IMR-90 (cell line): ENCODE results near the gene LHX8. TPM values are rescaled to one million over a fixed set of nuclear protein-coding genes. Genes with fewer than 3 reads are reported as not detected.

ENCODE experiments used
- ATAC-seq: fragments of 200-7000 bp; cut with Tn5 transposase; 2 replicates; pipeline ENCODE4 v1.9.1; 2020; ENCODE audit warnings: low read depth, mild to moderate bottlenecking, moderate library complexity
- BruUV-seq: library from RNA; stranded (reverse); fragments of 400-500 nt; replicated peaks from 2 replicates; lab custom pipeline; 2021; lab: Mats Ljungman, UMichigan
- CTCF ChIA-PET: fragments of 300-600 bp; formaldehyde crosslinking; extraction: SDS; loops from one replicate; lab custom pipeline; 2021; ENCODE audit warnings: antibody characterized with exemption; lab: Yijun Ruan, JAX
- POLR2A ChIA-PET: fragments of 300-600 bp; sonication (Branson Sonifier 250); formaldehyde crosslinking; loops from one replicate; lab custom pipeline; 2022; ENCODE audit warnings: antibody characterized with exemption; ENCODE audit not compliant: unreplicated experiment; lab: Charles Lee
- DNase-seq: peaks from one replicate; pipeline ENCODE4 v3.0.0; 2013
- H2AFZ ChIP-seq: replicated peaks from 2 replicates; pipeline ENCODE3; 2013; ENCODE audit warnings: low read length, mild to moderate bottlenecking; ENCODE audit not compliant: poor library complexity
- H2AK5ac ChIP-seq: 2 replicates; pipeline ENCODE4 v1.6.1; 2013; ENCODE audit warnings: low read depth, low read length, inconsistent platforms
- H2AK9ac ChIP-seq: replicated peaks from 2 replicates; pipeline ENCODE3; 2013; ENCODE audit warnings: mild to moderate bottlenecking, low read depth, low read length, moderate library complexity; ENCODE audit not compliant: poor library complexity
- H2BK120ac ChIP-seq: 2 replicates; pipeline ENCODE4 v1.6.1; 2013; ENCODE audit warnings: low read depth, low read length, inconsistent platforms
- H2BK15ac ChIP-seq: 3 replicates; pipeline ENCODE4 v1.6.1; 2013; ENCODE audit warnings: low read depth, low read length, inconsistent platforms
- H2BK20ac ChIP-seq: 2 replicates; pipeline ENCODE4 v1.6.1; 2013; ENCODE audit warnings: low read depth, mild to moderate bottlenecking, inconsistent platforms, low read length, moderate library complexity
- H2BK5ac ChIP-seq: 2 replicates; pipeline ENCODE4 v1.6.1; 2013; ENCODE audit warnings: mild to moderate bottlenecking, low read depth, low read length, inconsistent platforms; ENCODE audit not compliant: poor library complexity, severe bottlenecking
- H3K14ac ChIP-seq: replicated peaks from 2 replicates; pipeline ENCODE4 v1.6.1; 2013; ENCODE audit warnings: low read depth, low read length, inconsistent platforms
- H3K18ac ChIP-seq: 2 replicates; pipeline ENCODE4 v1.6.1; 2013; ENCODE audit warnings: low read depth, low read length, control low read depth
- H3K23ac ChIP-seq: 2 replicates; pipeline ENCODE4 v1.6.1; 2013; ENCODE audit warnings: low read depth, low read length, inconsistent platforms
- H3K27ac ChIP-seq: 2 replicates; pipeline ENCODE4 v1.5.1; 2013; ENCODE audit warnings: mild to moderate bottlenecking, control low read depth, low read length; ENCODE audit not compliant: insufficient read depth
- H3K27me3 ChIP-seq: 2 replicates; pipeline ENCODE4 v1.6.1; 2013; ENCODE audit warnings: low read length; ENCODE audit not compliant: control insufficient read depth, insufficient read depth
- H3K36me3 ChIP-seq: 2 replicates; pipeline ENCODE4 v1.6.1; 2013; ENCODE audit warnings: low read length, mixed read lengths; ENCODE audit not compliant: control insufficient read depth, insufficient read depth
- H3K4ac ChIP-seq: 2 replicates; pipeline ENCODE4 v1.6.1; 2013; ENCODE audit warnings: low read depth, low read length, inconsistent platforms
- H3K4me1 ChIP-seq: 2 replicates; pipeline ENCODE4 v1.6.1; 2013; ENCODE audit warnings: low read length, mixed read lengths; ENCODE audit not compliant: control insufficient read depth, insufficient read depth
- H3K4me2 ChIP-seq: 2 replicates; pipeline ENCODE4 v1.6.1; 2013; ENCODE audit warnings: low read depth, mild to moderate bottlenecking, control low read depth, low read length, moderate library complexity
- H3K4me3 ChIP-seq: 2 replicates; pipeline ENCODE4 v1.5.1; 2013; ENCODE audit warnings: low read depth, mild to moderate bottlenecking, control low read depth, low read length, moderate library complexity; ENCODE audit not compliant: insufficient read depth
- H3K56ac ChIP-seq: 2 replicates; pipeline ENCODE4 v1.6.1; 2013; ENCODE audit warnings: low read length, inconsistent platforms; ENCODE audit not compliant: insufficient read depth; ENCODE audit errors: extremely low read depth
- H3K79me1 ChIP-seq, 2 experiments: 2 replicates each; pipeline ENCODE4 v1.6.1; 2013; ENCODE audit warnings: low read length in 2 of 2, inconsistent platforms in 1 of 2, low read depth in 1 of 2
- H3K9ac ChIP-seq: 2 replicates; pipeline ENCODE4 v1.6.1; 2013; ENCODE audit warnings: low read depth, low read length, control low read depth
- H3K9me1 ChIP-seq: 2 replicates; pipeline ENCODE4 v1.6.1; 2013; ENCODE audit warnings: low read length, inconsistent platforms; ENCODE audit not compliant: insufficient read depth
- H3K9me3 ChIP-seq: 2 replicates; pipeline ENCODE4 v1.6.1; 2013; ENCODE audit warnings: low read length; ENCODE audit not compliant: control insufficient read depth, insufficient read depth
- H4K20me1 ChIP-seq: 2 replicates; pipeline ENCODE4 v1.6.1; 2013; ENCODE audit warnings: low read length, inconsistent platforms; ENCODE audit not compliant: insufficient read depth
- H4K5ac ChIP-seq: 2 replicates; pipeline ENCODE4 v1.6.1; 2013; ENCODE audit warnings: mild to moderate bottlenecking, low read depth, low read length, control low read depth
- H4K8ac ChIP-seq, 2 experiments: 2 replicates each; pipeline ENCODE4 v1.6.1; 2013; ENCODE audit warnings: low read depth in 2 of 2, low read length in 2 of 2, control low read depth in 1 of 2, inconsistent platforms in 1 of 2
- H4K91ac ChIP-seq: 2 replicates; pipeline ENCODE4 v1.6.1; 2013; ENCODE audit warnings: low read depth, low read length, inconsistent platforms; ENCODE audit not compliant: insufficient read depth
- BHLHE40 ChIP-seq: fragments of 150-350 bp; IDR thresholded peaks from 2 replicates; pipeline ENCODE4 v1.6.1; 2016; ENCODE audit warnings: mild to moderate bottlenecking, low read depth, low read length
- CEBPB ChIP-seq: IDR thresholded peaks from 2 replicates; pipeline ENCODE4 v1.6.1; 2012; ENCODE audit warnings: low read depth, low read length, improper control_type of control experiment
- CHD1 ChIP-seq: IDR thresholded peaks from 2 replicates; pipeline ENCODE4 v1.6.1; 2012; ENCODE audit warnings: low read depth, low read length, improper control_type of control experiment
- CTCF ChIP-seq: conservative IDR thresholded peaks from 2 replicates; pipeline ENCODE4 v1.5.1; 2012; ENCODE audit warnings: mild to moderate bottlenecking, low read depth, low read length, improper control_type of control experiment
- ELK1 ChIP-seq: fragments of 150-350 bp; IDR thresholded peaks from 2 replicates; pipeline ENCODE4 v1.6.1; 2016; ENCODE audit warnings: low read depth, mild to moderate bottlenecking, low read length, moderate library complexity, borderline replicate concordance
- FOS ChIP-seq: fragments of 150-350 bp; IDR thresholded peaks from 2 replicates; pipeline ENCODE4 v1.6.1; 2016; ENCODE audit warnings: low read depth, low read length
- MAFK ChIP-seq: IDR thresholded peaks from 2 replicates; pipeline ENCODE4 v1.6.1; 2012; ENCODE audit warnings: low read depth, low read length, improper control_type of control experiment
- MAZ ChIP-seq: IDR thresholded peaks from 2 replicates; pipeline ENCODE4 v1.6.1; 2012; ENCODE audit warnings: low read depth, mild to moderate bottlenecking, low read length, improper control_type of control experiment, moderate library complexity, borderline replicate concordance
- MXI1 ChIP-seq: IDR thresholded peaks from 2 replicates; pipeline ENCODE4 v1.6.1; 2012; ENCODE audit warnings: low read depth, mild to moderate bottlenecking, low read length, moderate library complexity, borderline replicate concordance
- NFE2L2 ChIP-seq: fragments of 150-350 bp; IDR thresholded peaks from 2 replicates; pipeline ENCODE4 v1.6.1; 2016; ENCODE audit warnings: low read depth, mild to moderate bottlenecking, low read length
- POLR2A ChIP-seq: IDR thresholded peaks from 2 replicates; pipeline ENCODE4 v1.6.1; 2012; ENCODE audit warnings: mild to moderate bottlenecking, low read depth, low read length
- RAD21 ChIP-seq: IDR thresholded peaks from 2 replicates; pipeline ENCODE4 v1.6.1; 2012; ENCODE audit warnings: low read length, improper control_type of control experiment
- RCOR1 ChIP-seq: IDR thresholded peaks from 2 replicates; pipeline ENCODE4 v1.6.1; 2012; ENCODE audit warnings: mild to moderate bottlenecking, low read length, improper control_type of control experiment; ENCODE audit not compliant: insufficient replicate concordance
- RFX5 ChIP-seq: IDR thresholded peaks from 2 replicates; pipeline ENCODE4 v1.8.0; 2012; ENCODE audit warnings: low read depth, mild to moderate bottlenecking, low read length, moderate library complexity
- SMC3 ChIP-seq: fragments of 150-350 bp; IDR thresholded peaks from 2 replicates; pipeline ENCODE4 v1.6.1; 2016; ENCODE audit warnings: low read depth, mild to moderate bottlenecking, antibody characterized with exemption, low read length, moderate library complexity
- USF2 ChIP-seq: fragments of 150-350 bp; IDR thresholded peaks from 2 replicates; pipeline ENCODE4 v1.6.1; 2017; ENCODE audit warnings: mild to moderate bottlenecking, antibody characterized with exemption, low read length, low read depth
- dilution Hi-C: fragments of 300-500 bp; cut with HindIII; formaldehyde crosslinking; loops from one replicate; pipeline ENCODE4 v1.14.3; 2018; ENCODE audit warnings: low sequenced_read_pairs; ENCODE audit not compliant: unreplicated experiment
- in situ Hi-C: fragments of 300-500 bp; cut with MboI; formaldehyde crosslinking; loops from 3 replicates; pipeline ENCODE4 v1.14.3; 2019; ENCODE audit warnings: low sequenced_read_pairs, inconsistent platforms, mixed read lengths
- intact Hi-C: fragments of 100-400 bp; cut with micrococcal nuclease; formaldehyde crosslinking; loops from 2 replicates; pipeline ENCODE4 v1.10.0; 2022
- polyA plus RNA-seq, 3 experiments: library from polyadenylated mRNA; depleted of rRNA; stranded (reverse); fragments of >200 nt; gene quantifications; 2 replicates each; pipeline ENCODE4 v1.2.3, GENCODE V29; 2012; ENCODE audit warnings: low replicate concordance in 1 of 3
- total RNA-seq: library from RNA; depleted of rRNA; stranded (reverse); fragments of >200 nt; gene quantifications from 2 replicates; pipeline ENCODE4 v1.2.3, GENCODE V29; 2012

LHX8 gene
- total and polyA plus RNA-seq, 2 of the 4 experiments (the other 2 are of a cell fraction), result not detected

GRCh38 chr1:75165264-75165663 is 31.1 kb downstream of the LHX8 start:
- H3K27ac ChIP-seq, result no peak overlapping the region
- no peak overlapping the region for H3K4me3 ChIP-seq
- no peaks in the 10 kb centered on the region for H3K27me3 ChIP-seq
- H3K9ac ChIP-seq, result no peak overlapping the region
- ATAC-seq, result no peak
- H2BK15ac ChIP-seq, result no peak overlapping the region
- H2BK120ac ChIP-seq, result no peak overlapping the region
- BruUV-seq, result no TSS peak
- POLR2A ChIA-PET, result no interaction called here
- H3K4ac ChIP-seq, result no peak overlapping the region
- dilution Hi-C loops, result no loop called here
- TF ChIP-seq SMC3 (no peak), ELK1 (no peak), MAZ (no peak), CEBPB (no peak), POLR2A (no peak), FOS (no peak), NFE2L2 (no peak), CTCF (no peak), BHLHE40 (no peak), RFX5 (no peak), USF2 (no peak), MXI1 (no peak), CHD1 (no peak), MAFK (no peak), RAD21 (no peak), RCOR1 (no peak)
- CTCF ChIA-PET, result no interaction called here
- H3K23ac ChIP-seq, result no peak overlapping the region
- no peak overlapping the region for H3K14ac ChIP-seq
- no peak overlapping the region for H3K56ac ChIP-seq
- no peaks in the 10 kb centered on the region for H4K20me1 ChIP-seq
- H3K4me2 ChIP-seq, result no peak overlapping the region
- intact Hi-C loops, result no loop called here
- H4K8ac ChIP-seq, result no peak overlapping the region
- H4K91ac ChIP-seq, result no peak overlapping the region
- no peaks in the 10 kb centered on the region for H3K79me1 ChIP-seq
- no peak overlapping the region for H2BK20ac ChIP-seq
- H3K18ac ChIP-seq, result no peak overlapping the region
- no peaks in the 10 kb centered on the region for H3K9me1 ChIP-seq
- in situ Hi-C loops, result no loop called here
- no peak for DNase-seq
- no peaks in the 10 kb centered on the region for H3K4me1 ChIP-seq
- H2AK5ac ChIP-seq, result no peak overlapping the region
- no peak overlapping the region for H2AFZ ChIP-seq
- H4K5ac ChIP-seq, result no peak overlapping the region
- no peak overlapping the region for H2AK9ac ChIP-seq
- peaks cover 4% of the 10 kb centered on the region; the same call in 1 of the 2 replicates for H3K9me3 ChIP-seq
- H3K36me3 ChIP-seq, result no peaks in the 10 kb centered on the region
- H2BK5ac ChIP-seq, result no peak overlapping the region
